HG03175 (cell line): ENCODE measurements around the gene PYGB.

Experiments used
- ATAC-seq: cut with Tn5 transposase; IDR thresholded peaks from one replicate; pipeline ENCODE4 v1.9.1; 2021; ENCODE audit warnings: mild to moderate bottlenecking, moderate library complexity; ENCODE audit not compliant: unreplicated experiment

Gene PYGB

DNA sequence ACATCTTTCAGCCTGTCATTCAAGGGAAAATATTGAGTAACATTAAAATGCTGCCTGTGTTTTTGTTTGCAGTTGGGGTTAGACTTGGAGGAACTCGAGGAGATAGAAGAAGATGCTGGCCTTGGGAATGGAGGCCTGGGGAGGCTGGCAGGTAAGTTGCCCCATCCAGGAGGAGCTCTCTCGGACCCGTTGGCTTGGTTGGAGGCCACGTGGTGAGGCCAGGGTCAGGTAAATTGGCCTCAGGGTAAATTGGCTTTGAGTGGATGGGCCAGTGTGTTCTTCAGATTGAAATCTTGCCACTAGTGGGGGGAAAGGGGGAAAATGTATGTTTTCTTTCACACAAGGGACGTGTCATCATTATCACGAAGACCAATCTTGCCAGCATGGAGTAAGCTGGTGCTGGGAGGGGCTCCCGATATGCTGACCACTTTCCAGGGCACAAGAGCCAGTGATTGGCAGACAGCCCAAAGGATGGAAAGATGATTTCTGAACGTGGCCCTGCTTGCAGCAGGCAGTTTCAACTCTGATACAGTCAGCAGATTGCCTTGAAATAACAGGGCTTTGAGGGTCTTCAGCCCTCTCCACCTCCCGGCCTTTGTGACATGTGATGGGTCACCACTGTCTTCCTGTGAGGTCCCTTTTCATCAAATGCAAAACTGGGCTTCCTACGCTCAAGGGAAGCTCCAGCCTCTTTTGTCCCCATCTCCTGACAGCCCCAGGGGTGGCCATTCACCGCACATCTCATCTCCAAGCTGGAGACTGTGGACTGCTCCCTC lies 21.4 kb downstream of the PYGB start:
- ATAC-seq, result no peak

DNA sequence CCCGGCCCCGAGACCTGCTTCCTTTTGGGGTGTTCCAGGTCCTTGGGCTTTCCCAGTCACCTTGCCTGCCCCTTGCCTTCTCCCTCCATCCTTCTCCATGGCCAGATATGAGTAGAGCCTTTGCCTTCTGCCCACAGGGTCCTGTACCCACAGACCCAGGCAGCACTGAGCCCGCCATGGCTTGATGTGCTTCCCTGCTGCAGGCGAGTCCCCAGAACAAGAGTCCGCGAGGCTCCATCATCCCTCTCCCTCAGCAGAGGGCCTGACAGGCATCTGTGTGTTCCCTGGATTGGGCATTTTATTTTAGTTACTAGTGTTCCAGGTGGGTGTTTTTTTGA lies 21.9 kb downstream of the PYGB start:
- no peak for ATAC-seq

DNA sequence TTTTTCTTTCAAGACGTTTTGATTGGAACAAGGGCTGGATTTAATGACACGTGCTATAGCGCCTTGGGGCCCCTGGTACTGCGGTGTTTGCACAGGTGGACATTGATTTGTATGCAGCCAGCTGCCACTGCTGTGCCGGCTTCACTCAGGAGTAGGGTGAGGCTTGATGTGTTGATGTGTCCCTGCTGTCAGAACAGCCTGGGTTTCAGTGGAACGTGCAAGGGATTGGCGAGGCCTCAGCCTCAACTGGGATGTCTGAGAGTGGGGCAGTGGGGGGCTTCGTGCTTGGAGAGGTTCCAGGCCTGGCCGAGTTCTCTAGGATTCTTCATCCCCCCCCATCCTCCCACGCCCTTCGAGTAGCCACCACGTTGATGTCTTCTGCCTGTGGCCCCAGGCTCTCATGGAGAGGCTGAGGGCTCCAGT lies 23.0 kb downstream of the PYGB start:
- no peak for ATAC-seq

DNA sequence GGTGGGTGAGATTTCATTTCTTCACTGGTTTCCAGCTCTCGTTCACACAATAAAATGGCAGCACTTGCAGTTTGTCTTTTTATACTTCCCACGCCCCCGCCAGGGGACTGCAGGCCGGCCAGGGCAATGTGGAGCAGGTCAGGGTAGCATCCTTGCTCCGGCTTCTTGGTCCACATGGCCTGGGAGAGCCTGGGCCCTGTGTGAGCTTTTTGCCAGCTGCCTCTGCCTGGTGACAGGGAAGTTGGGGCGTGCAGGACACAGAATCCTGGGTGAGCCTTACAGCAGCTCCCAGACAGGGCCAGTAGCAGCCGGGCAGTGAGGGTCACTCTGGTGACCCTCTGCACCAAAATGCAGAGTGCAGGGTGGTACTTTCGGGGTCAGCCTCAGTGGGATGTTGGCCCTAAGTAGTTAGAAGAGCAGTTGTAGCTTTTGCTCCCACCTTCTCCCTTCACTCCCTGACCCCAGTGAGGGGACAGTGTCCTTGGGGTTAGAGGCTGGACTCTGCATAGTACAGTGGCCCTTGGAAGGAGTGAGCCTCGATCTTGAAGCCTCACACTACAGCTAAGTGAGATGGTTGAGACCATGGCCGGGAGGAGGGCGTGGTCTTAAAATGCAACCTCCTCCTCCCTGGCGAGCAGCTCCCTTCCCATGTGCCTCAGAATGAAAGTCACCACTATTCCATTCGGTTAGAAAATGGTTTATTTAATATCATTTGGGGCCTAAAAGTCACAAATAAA lies 23.8 kb downstream of the PYGB start:
- no peak for ATAC-seq

DNA sequence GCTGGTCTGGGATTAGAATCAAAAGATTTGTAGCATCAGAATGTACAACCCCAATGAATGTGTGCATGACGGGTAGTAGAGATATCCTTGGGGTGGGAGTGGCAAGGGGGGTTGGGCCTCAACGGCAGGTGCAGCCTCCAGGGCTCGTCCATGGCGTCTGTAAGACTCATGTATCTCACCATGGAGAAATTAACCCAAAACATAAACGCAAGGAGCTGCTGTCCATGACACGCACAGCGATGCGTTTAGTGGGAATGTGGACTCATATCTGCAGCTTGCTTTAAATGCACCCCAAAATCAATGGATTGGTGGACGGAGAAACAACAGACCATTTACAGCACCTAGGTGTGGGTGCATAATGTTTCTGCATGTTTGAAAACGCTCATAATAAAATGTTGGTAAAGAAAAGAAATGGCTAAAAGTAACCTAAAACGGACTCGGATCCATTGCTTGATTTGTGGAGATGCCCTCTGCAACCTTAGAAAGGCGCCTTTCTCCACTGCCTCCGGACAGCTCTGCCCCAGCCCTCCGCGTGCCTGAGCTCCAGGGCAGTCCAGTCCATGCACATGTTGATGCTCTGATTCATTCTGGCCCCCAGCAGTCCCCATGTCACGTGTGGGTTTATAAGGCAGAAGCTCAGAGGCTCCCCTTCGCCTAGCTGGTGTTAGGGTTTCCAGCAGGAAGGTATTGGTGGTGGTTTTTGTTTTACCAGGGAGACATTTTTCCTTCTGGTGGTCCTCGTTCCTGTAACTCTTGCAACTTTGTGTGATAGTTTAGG lies 24.5 kb downstream of the PYGB start:
- ATAC-seq, result no peak

DNA sequence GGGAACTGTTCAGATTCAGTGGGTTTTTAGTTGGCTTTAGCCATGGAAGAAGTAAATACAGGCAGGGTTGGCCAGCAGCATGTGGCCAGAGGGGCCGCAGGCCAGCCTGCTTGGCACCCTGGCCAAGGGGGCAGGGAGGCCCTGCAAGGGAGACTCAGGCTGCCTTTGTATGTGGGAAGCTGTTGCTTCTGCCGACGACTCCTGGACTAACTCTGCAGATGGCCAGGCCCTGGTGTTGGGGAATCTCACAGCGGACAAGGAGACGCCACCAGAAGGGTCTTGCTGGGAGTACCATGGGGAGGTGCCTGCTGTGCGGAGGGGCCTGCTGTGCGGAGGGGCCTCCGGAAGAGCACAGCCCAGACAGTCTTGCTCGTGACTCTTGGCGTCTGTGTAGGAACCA lies 25.2 kb downstream of the PYGB start:
- no peak for ATAC-seq

DNA sequence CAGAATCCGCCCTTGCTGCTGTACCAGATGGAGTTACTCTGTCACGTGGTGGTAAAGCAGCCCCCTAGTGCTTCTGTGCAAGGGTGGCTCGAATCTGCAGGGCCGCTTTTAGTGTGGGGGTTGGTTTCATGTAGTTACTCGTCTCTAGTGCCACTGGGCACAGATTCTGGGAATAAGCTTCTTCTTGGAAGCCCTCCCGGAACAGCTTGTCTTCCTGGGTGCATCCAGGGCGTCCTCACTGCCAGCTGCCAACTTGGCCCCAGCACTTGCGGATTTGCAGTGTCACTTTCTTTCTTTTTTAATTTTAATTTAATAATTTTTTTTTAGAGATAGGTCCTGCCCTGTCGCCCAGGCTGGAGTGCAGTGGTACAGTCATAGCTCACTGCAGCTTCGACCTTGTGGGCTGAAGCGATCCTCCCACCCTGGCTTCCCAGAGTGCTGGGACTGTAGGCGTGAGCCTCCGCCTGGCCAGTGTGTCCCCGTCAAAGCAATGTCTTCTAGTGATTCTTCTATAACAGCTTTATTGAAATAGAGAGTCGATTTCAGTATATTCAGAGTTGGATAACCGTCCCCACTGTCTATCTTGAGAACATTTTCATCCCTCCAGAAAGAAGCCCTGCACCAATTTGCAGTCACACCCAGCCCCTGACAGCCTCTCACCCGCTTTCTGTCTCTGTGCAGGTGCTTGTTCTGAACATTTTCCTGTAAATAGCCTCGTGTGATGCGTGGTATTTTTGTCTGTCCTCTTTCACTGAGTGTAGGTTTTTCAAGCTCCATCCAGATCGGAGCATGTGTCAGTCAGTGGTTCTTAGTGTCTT lies 25.9 kb downstream of the PYGB start:
- no peak for ATAC-seq

DNA sequence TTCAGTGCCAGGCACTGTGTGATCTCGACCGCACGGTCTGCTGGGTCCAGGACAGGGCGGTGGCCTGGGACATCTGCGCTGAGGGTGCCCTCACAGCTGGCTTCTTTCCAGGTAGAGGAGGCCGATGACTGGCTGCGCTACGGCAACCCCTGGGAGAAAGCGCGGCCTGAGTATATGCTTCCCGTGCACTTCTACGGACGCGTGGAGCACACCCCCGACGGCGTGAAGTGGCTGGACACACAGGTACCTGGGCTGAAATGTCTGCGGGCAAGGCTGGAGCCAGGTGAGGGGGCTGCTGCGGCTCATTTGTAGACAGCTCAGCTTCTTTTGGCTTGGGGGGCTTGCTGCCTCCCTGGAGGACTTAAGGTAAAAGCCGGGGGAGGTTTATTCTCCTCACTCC lies 26.6 kb downstream of the PYGB start:
- no peak for ATAC-seq

DNA sequence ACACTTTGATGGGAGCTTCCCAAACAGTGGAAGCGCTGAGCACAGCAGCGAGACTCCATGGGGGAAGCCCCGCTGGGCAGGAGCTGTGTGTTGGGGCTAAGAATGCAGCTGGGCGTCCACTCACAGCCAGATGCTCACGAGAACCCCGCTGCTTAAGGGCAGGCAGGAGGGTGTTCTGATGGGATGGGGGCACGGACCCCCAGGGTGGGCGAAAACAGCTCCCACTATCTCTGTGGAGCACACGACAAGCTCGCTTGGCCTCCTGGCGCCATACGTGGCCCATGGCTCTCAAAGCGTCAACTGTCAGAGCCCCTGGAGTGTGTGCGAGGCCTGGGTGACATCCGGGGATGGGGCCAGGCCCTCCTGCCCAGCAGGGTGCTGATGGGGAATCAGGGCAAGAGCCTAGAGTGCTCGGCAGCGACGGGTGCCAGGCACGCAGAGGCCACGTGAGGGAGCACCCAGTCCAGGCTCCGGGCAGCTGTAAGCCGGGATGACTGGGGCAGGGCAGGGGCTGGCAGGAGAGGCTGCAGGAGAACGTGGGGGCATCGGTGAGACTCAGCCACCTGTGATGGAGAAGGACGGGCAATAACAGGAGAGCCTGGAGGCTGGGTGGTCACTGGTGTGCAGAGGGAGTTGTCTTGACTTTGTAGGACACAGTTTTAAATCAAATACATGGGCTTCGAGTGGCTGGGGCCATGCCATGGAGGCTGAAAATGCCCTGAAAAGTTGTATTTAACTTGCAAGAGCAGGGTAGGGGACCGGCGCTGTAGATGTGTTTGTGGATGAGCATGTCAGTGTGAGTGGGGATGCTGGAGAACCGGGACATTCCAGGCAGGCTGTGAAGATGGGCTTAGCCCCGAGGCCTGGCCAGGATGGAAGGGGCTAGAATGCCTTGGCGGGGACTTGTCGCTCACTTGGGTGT lies 27.3 kb downstream of the PYGB start:
- no peak for ATAC-seq

DNA sequence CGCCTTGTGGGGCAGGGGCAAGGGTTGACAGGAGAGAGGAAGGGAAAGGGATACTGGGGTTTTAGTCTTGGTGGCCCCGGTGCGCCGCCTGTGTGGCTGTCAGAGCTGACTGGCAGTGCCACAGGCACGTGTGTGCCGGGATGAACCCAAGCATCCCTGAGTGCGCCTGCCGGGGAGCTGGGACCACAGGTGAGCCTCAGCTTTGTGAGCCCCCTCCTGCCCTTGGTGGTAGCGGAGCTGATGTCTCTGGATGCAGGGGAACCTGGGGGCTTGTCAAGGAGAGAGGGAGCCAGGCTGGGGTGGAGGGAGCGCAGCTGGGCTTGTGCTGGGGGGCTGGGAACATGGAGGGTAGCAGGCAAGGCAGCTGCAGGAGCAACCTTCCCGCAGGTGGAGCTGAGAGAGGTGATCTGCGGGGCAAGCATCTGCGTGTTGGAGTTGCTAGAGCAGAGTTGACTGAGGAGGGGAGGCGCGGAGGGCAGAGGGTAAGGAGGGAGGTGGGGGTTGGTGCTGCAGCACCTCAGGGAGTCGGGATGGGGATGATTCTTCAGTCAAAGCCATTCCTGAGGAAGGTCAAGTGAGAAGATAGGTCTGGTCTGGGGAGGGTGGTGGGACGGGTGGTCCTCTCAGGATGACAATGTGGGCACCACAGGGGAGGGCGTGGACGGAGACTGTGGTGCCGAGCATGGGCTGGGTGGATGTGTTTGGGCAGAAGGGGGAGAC lies 28.1 kb downstream of the PYGB start:
- ATAC-seq, result no peak

DNA sequence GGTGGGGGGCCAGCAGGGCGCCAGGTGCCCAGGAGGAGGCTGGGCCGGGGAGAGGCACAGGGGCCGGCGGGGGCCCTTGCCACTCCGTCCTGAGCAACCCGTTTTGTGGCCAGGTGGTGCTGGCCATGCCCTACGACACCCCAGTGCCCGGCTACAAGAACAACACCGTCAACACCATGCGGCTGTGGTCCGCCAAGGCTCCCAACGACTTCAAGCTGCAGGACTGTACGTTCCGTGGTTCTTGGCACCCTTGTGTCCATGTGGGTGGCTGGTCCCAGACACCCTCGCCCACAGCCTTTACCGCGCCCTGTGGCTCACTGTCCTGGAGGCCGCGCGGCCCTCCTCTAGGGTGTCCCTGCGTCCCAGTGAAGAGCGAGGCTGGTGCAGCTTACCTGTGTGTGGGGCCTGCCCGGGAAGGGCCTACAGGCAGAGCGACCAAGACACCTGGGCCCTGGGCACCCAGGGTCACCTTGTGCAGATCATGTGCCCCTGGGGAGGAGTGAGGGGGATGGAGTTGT lies 28.7 kb downstream of the PYGB start:
- ATAC-seq, result no peak

DNA sequence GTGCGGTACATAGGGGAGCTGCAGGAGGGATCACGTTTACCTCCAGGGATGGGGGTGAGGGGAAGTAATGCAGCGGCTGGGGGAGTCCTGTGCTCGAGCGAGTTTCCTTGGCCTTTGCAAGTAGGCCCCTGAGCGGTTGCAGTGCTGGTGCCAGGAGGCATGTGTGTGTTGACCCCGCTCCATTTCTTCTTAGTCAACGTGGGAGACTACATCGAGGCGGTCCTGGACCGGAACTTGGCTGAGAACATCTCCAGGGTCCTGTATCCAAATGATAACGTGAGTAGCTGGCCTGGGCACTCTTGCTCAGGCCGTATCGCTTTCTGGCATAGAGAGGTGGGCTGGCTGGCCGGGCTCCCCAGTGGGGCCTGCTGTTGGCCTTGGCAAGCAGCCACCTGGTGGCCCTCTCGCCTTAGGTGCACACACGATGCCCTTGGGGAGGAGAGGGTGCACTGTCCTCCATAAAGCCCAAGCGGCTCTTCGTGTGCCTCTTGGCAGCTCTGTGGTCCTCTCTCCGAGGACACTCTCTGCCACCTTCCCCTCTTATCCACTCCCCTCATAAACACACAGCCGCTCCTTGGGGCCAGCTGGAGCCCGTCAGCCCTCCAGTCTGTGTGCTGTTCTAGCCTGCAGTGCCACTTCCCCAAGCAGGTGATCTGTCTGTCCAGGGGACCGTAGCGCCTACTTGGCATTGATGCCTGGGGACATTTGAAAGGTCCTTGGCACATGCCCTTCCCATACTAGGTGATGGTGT lies 29.3 kb downstream of the PYGB start:
- ATAC-seq, result no peak

DNA sequence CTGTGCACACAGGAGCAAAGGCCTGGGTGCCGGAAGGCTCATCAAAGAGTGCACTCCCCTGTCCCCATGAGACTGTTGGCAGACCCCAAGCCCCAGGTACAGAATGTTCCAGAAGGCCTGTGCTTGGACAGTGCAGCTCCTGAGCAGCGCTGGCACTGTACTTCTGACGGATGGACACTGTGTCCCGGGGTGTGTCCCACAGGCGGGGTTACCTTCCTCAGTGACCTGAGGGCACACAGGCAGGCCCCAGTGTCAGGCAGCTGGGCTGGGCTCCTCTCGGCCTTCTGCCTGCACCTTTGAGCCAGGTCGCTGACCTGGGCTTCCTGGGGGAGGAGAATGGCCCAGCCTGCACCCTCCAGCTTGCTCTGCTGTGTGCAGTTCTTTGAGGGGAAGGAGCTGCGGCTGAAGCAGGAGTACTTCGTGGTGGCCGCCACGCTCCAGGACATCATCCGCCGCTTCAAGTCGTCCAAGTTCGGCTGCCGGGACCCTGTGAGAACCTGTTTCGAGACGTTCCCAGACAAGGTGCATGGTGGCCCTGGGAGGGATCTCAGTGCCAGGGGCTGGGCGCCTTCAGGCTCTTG lies 30.1 kb downstream of the PYGB start:
- ATAC-seq, result no peak

DNA sequence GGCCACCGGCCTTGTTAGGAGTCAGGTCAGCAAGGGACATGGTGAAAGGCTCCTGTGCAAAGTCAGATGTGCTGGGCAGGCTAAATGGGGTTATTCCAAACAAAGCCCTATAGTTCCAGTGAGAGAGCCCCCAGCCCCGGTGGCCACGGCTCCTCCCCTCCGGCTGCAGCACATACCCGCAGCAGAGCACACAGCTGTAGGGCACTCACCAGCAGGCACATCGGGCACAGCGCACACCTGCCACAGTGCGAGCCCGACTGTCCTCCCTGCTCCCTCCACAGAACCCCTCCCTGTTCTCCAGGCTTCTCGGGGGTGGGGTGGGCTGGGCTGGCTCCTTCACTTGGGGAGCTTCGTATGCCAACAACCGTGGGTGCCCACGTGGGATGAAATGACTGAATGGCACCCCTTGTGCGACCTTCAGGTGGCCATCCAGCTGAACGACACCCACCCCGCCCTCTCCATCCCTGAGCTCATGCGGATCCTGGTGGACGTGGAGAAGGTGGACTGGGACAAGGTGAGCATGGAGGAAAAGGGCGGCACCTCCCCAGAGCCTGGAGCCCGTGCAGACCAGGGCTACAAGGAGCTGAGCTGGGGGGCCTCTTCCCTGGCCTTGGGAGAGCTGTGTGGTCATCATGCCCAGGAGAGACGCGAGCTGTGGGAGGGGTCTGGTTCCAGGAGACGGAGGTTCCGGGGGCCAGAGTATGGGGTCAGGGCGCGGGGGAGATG lies 30.9 kb downstream of the PYGB start:
- no peak for ATAC-seq

DNA sequence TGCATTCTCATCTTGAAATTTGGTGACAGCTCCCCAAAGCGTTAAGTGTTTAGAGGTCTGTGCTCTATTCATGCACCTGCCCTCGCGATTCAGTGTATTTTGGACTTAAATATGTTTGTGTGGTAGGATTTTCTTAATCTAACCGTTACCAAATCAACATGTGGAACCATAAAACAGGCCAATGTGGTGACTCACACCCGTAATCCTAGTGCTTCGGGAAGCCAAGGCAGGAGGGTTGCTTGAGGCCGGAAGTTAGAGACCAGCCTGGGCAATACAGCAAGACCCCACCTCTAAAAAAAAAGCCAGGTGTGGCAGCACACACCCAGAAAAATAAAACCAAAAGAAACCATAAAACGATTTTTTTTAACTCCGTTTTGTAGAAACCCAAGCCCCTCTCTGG lies 31.5 kb downstream of the PYGB start:
- ATAC-seq, result no peak

DNA sequence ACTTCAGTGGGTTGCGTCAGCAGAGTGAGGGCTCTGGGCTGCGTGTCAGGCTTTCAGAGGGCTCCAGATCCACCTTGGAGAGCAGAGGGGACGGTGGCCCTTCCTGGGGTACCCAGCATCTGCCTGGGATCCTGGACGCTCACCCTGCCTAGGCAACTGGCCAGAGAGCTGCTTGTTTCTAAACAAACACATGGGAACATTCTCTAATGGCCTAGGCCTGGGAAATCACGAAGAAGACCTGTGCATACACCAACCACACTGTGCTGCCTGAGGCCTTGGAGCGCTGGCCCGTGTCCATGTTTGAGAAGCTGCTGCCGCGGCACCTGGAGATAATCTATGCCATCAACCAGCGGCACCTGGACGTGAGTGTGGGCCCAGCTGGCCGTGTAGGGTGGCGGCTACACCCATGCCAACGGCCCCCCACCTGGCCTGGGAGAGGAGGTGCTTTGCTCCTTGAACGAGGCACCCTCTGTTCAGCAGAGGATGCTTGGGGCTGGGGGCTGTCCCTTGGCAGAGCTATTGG lies 32.2 kb downstream of the PYGB start:
- no peak for ATAC-seq
